GM13976 (cell line): ENCODE data around the gene SLC10A1.

Experiments
- DNase-seq: peaks from one replicate; pipeline ENCODE4 v3.0.0; 2012; ENCODE audit warnings: low spot score
- CTCF ChIP-seq: IDR thresholded peaks from 2 replicates; pipeline ENCODE4 v1.5.1; 2012; ENCODE audit warnings: borderline replicate concordance, mild to moderate bottlenecking; ENCODE audit not compliant: insufficient read depth; ENCODE audit errors: extremely low read depth, missing control alignments, control extremely low read depth
- in situ Hi-C: fragments of 300-500 bp; cut with MboI; formaldehyde crosslinking; loops from one replicate; pipeline ENCODE4 v1.12.0; 2022; ENCODE audit warnings: low sequenced_read_pairs, mixed read lengths, inconsistent platforms; ENCODE audit not compliant: unreplicated experiment

Gene SLC10A1

DNA sequence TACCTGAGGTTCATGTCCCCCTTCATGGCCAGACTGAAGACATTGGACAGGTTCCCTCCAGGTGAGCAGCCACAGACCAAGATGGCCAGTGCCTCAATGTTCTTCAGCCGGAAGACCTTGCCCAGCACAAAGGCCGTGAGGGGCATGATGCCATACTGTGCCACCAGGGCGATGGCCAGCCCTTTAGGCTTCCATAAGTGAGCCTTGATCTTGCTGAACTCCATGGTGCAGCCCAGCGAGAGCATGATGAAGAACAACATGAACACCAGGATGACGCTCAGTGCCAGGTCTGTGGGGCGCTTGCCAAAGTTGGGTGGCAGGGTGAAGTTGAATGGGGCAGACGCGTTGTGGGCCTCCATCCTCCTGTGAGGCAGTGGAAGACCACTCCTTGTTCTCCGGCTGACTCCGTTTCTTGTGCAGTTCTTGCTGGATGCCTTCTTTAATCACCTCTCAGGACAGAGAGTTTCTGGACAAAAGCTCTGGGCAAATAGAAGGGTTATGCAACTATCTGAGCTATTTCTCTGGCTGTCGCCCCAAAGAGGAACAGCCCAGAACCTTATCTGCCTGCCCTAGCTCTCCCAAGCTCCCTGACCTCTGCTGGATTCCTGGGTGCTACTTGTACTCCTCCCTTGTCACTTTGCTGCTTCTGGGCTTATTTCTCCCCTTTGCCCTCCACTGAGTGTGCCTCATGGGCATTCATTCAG is at the start of gene SLC10A1:
SLC10A1 (minus strand) TSS at position 445 of the 704 bp plus-strand sequence; CDS start at position 359, 86 bp downstream.
- in situ Hi-C loops, result no loop called here
- no peak for DNase-seq
- TF ChIP-seq CTCF, result no peak

GRCh38 chr14:69845787-69846186 is 48.7 kb upstream of the SLC10A1 start:
- DNase-seq, result no peak
- TF ChIP-seq CTCF, result no peak
- in situ Hi-C loops, result no loop called here

GRCh38 chr14:69845050-69845581 is 48.1 kb upstream of the SLC10A1 start:
- no peak for DNase-seq
- in situ Hi-C loops, result no loop called here
- no peak for TF ChIP-seq CTCF

GRCh38 chr14:69844171-69844570 is 47.1 kb upstream of the SLC10A1 start:
- in situ Hi-C loops, result no loop called here
- no peak for DNase-seq
- no peak for TF ChIP-seq CTCF

GRCh38 chr14:69842686-69843420 is 45.8 kb upstream of the SLC10A1 start:
- in situ Hi-C loops, result no loop called here
- no peak for DNase-seq
- no peak for TF ChIP-seq CTCF

DNA sequence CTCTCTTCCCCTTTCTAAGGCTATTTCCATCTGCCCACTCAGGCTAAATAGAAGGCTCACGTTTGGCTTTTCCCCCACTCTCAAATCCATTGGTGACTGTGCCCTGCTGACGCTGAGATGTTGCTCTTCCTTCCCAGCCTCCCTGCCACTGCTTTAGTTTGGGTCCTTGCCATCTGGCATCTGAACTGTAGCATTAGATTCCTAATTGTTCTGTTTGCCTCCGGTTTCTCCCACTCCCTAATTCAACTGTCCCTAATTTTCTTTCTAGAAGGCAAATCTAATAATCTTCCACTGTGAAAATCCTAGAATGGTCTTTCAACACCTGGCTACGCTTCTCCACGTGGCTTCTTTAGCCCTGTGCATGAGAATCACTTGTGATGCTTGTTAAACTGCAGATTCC is 44.6 kb upstream of the SLC10A1 start:
- TF ChIP-seq CTCF, result no peak
- in situ Hi-C loops, result no loop called here
- no peak for DNase-seq
